ENCODE results near the gene DGKI. TPM values are rescaled to one million over a fixed set of nuclear protein-coding genes. Genes with fewer than 3 reads are reported as not detected.

The DGKI gene
- total RNA-seq, 1 donor from 2014 or later = 5.5 TPM

DNA sequence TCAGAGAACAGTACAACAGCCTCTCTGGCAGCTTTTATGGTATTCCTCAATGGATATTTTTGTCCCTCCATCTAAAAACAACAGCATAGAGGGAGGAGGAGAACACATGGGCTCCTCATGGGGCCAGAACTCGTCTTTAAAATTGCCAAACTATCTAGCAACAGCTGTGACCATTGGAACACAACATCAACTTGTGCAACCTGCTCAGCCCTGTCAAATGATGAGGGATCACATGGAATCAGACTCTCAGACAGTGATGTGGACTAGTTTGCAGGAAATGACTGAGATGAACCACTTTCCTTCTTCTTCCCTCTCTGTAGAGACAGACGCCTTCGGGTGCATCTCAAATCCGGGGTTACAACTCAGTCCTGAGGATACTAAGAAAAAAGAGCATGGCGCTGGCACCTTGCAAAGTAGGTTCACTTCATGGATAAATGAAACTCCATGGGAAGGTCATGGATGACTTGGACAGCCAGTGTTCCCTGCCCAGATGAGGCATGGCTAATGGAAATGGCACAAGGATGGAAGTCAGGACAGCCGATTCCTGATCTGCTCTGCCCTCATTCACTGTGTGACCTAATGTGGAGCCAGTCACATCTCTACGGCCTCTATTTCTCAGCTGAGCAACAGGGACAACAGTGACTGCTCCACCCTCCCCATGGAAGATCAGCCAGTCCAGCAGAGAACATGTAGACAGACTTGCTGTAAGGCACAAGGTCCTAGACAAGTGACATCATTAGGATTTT, 24.6 kb upstream of the DGKI start:
- Mint-ChIP-seq H3K27ac (no peak overlapping the region), H3K27me3 (ENCODE audit: insufficient read depth, low read depth) (peaks cover 2% of the 10 kb centered on the region), H3K36me3 (peaks cover 60% of the 10 kb centered on the region), H3K4me3 (no peak overlapping the region), H3K9me3 (peaks cover 14% of the 10 kb centered on the region), H3K4me1 (peaks cover 26% of the 10 kb centered on the region)
- H3K9ac ChIP-seq = no peak overlapping the region
- H3K27me3 ChIP-seq = no peaks in the 10 kb centered on the region
- no peaks in the 10 kb centered on the region for H3F3A ChIP-seq (ENCODE audit: low read depth)
- no peak for DNase-seq (ENCODE audit: low spot score)
- no peak overlapping the region for H3K4me3 ChIP-seq
- H3K9me3 ChIP-seq (ENCODE audit: low read depth) = no peaks in the 10 kb centered on the region
- H4K20me1 ChIP-seq (ENCODE audit: low read depth) = no peaks in the 10 kb centered on the region
- no peaks in the 10 kb centered on the region for H3K79me2 ChIP-seq (ENCODE audit: low read depth)
- H3K4me1 ChIP-seq = no peaks in the 10 kb centered on the region
- no peaks in the 10 kb centered on the region for H3K36me3 ChIP-seq
- no peak overlapping the region for H3K4me2 ChIP-seq
- H2AFZ ChIP-seq (replicated peaks) = no peak overlapping the region
- H3K27ac ChIP-seq = no peak overlapping the region
- TF ChIP-seq EZH2 (IDR thresholded peaks at IDR 0.05) = no peak
- no peak for TF ChIP-seq EZH2phosphoT487 (IDR thresholded peaks at IDR 0.05)

DNA sequence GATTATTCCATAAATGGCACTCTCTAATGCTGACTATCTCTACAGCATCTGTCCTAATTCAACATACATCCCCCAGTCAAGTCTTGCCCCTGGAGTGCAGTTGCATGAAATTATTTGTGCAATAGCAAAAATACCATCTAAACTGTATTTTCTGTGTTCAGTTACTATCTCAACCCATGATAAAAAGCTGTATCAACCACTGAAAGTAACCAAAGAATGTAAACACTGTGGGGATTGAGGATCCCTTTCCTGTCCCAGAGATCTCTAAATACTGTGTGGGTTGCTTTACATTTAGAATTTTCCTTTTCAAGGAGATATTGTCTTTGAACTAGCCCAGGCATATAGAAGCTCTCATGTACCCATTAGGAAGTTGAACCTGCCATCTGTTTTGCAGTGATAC, 23.9 kb upstream of the DGKI start:
- no peak overlapping the region for H3K4me2 ChIP-seq
- H3K9me3 Mint-ChIP-seq = peaks cover 20% of the 10 kb centered on the region
- no peaks in the 10 kb centered on the region for H3K27me3 ChIP-seq
- peaks cover 60% of the 10 kb centered on the region for H3K36me3 Mint-ChIP-seq
- H3K4me1 Mint-ChIP-seq = peaks cover 20% of the 10 kb centered on the region
- H3F3A ChIP-seq (ENCODE audit: low read depth) = no peaks in the 10 kb centered on the region
- H3K27me3 Mint-ChIP-seq (ENCODE audit: insufficient read depth, low read depth) = peaks cover 2% of the 10 kb centered on the region
- no peak overlapping the region for H2AFZ ChIP-seq (replicated peaks)
- TF ChIP-seq, protein P1, sequence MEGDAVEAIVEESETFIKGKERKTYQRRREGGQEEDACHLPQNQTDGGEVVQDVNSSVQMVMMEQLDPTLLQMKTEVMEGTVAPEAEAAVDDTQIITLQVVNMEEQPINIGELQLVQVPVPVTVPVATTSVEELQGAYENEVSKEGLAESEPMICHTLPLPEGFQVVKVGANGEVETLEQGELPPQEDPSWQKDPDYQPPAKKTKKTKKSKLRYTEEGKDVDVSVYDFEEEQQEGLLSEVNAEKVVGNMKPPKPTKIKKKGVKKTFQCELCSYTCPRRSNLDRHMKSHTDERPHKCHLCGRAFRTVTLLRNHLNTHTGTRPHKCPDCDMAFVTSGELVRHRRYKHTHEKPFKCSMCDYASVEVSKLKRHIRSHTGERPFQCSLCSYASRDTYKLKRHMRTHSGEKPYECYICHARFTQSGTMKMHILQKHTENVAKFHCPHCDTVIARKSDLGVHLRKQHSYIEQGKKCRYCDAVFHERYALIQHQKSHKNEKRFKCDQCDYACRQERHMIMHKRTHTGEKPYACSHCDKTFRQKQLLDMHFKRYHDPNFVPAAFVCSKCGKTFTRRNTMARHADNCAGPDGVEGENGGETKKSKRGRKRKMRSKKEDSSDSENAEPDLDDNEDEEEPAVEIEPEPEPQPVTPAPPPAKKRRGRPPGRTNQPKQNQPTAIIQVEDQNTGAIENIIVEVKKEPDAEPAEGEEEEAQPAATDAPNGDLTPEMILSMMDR (IDR thresholded peaks at IDR 0.05) = no peak
- TF ChIP-seq EZH2phosphoT487 (IDR thresholded peaks at IDR 0.05) (no peak), EZH2 (IDR thresholded peaks at IDR 0.05) (no peak)
- no peak for DNase-seq (ENCODE audit: low spot score)
- no peak overlapping the region for H3K27ac ChIP-seq
- H3K79me2 ChIP-seq (ENCODE audit: low read depth) = no peaks in the 10 kb centered on the region
- H4K20me1 ChIP-seq (ENCODE audit: low read depth) = no peaks in the 10 kb centered on the region
- H3K9me3 ChIP-seq (ENCODE audit: low read depth) = peaks cover 3% of the 10 kb centered on the region
- no peak overlapping the region for H3K4me3 Mint-ChIP-seq
- no peak overlapping the region for H3K27ac Mint-ChIP-seq
- no peak overlapping the region for H3K9ac ChIP-seq
- H3K4me3 ChIP-seq = no peak overlapping the region
- H3K36me3 ChIP-seq = peaks cover 6% of the 10 kb centered on the region
- no peaks in the 10 kb centered on the region for H3K4me1 ChIP-seq

DNA sequence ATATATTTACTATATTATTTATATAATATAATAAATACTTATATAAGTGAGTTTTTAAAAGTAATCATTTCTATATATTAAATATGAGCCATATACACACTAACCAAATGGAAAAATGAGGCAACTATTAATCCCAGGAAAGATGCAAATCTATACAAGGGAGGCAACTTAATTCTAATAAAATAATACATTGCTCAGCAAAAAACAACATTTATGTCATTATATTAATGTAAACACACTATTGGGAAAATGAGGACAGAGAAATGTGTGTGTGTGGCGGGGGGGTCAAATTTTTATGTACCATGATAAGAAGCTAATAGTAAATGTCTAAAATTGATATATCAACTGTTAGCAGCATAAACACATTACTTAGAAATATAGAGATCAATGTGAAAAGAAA, 23.3 kb upstream of the DGKI start:
- Histone ChIP-seq H3K79me2 (ENCODE audit: low read depth) (no peaks in the 10 kb centered on the region), H3K4me1 (no peaks in the 10 kb centered on the region), H3F3A (ENCODE audit: low read depth) (no peaks in the 10 kb centered on the region), H3K4me2 (no peak overlapping the region), H3K36me3 (peaks cover 10% of the 10 kb centered on the region), H3K27me3 (no peaks in the 10 kb centered on the region), H3K9ac (no peak overlapping the region), H3K9me3 (ENCODE audit: low read depth) (peaks cover 3% of the 10 kb centered on the region), H4K20me1 (ENCODE audit: low read depth) (no peaks in the 10 kb centered on the region), H3K4me3 (no peak overlapping the region), H2AFZ (replicated peaks) (no peak overlapping the region), H3K27ac (no peak overlapping the region)
- Mint-ChIP-seq H3K4me1 (peaks cover 14% of the 10 kb centered on the region), H3K9me3 (peaks cover 23% of the 10 kb centered on the region), H3K27ac (no peak overlapping the region), H3K27me3 (ENCODE audit: insufficient read depth, low read depth) (no peaks in the 10 kb centered on the region), H3K36me3 (peaks cover 60% of the 10 kb centered on the region), H3K4me3 (no peak overlapping the region)
- TF ChIP-seq EZH2phosphoT487 (IDR thresholded peaks at IDR 0.05) (no peak), EZH2 (IDR thresholded peaks at IDR 0.05) (no peak)
- TF ChIP-seq, protein P1 (IDR thresholded peaks at IDR 0.05) = no peak
- no peak for DNase-seq (ENCODE audit: low spot score)

DNA sequence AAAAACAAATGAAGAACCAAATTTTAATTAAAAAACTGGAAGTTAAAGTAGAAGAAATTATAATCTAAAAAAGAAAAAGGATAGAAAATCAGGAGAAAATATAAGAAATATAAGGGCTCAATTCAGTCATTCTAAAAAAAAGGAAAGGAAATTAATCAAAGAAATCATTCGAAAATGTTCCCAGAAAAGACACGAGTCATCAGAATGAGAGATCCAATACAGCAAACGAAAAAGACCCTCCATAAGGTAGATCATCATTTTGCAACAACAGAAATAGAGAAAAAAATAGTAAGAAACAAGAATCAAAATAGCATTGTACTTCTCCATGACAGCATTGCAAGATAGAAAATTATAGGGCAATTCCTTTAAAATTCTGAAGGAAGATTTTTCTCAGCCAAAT, 22.5 kb upstream of the DGKI start:
- TF ChIP-seq, protein P1 (IDR thresholded peaks at IDR 0.05) = no peak
- TF ChIP-seq EZH2 (IDR thresholded peaks at IDR 0.05) = no peak
- no peak for TF ChIP-seq EZH2phosphoT487 (IDR thresholded peaks at IDR 0.05)

More for the DNA sequence above, 22.5 kb upstream of the DGKI start:
- H2AFZ ChIP-seq (replicated peaks) = no peak overlapping the region
- no peak overlapping the region for H3K4me3 Mint-ChIP-seq
- H3K4me3 ChIP-seq = no peak overlapping the region
- no peak for DNase-seq (ENCODE audit: low spot score)
- no peaks in the 10 kb centered on the region for H3K27me3 ChIP-seq
- no peaks in the 10 kb centered on the region for H3F3A ChIP-seq (ENCODE audit: low read depth)
- H3K27ac Mint-ChIP-seq = no peak overlapping the region
- no peaks in the 10 kb centered on the region for H3K79me2 ChIP-seq (ENCODE audit: low read depth)
- H3K4me1 Mint-ChIP-seq = peaks cover 9% of the 10 kb centered on the region
- peaks cover 3% of the 10 kb centered on the region for H3K9me3 ChIP-seq (ENCODE audit: low read depth)
- H3K4me2 ChIP-seq = no peak overlapping the region
- no peaks in the 10 kb centered on the region for H3K27me3 Mint-ChIP-seq (ENCODE audit: insufficient read depth, low read depth)
- no peaks in the 10 kb centered on the region for H3K4me1 ChIP-seq
- no peak overlapping the region for H3K9ac ChIP-seq
- H3K36me3 ChIP-seq = peaks cover 10% of the 10 kb centered on the region
- H3K27ac ChIP-seq = no peak overlapping the region
- no peaks in the 10 kb centered on the region for H4K20me1 ChIP-seq (ENCODE audit: low read depth)
- peaks cover 23% of the 10 kb centered on the region for H3K9me3 Mint-ChIP-seq
- H3K36me3 Mint-ChIP-seq = peaks cover 59% of the 10 kb centered on the region

Data from neural progenitor cell (in vitro differentiated cells).